ENCODE data around the gene SIRT3. TPM values are rescaled to one million over a fixed set of nuclear protein-coding genes. Genes with fewer than 3 reads are reported as not detected.

The SIRT3 gene
- total and polyA plus RNA-seq, 2 of the 13 experiments (the other 11 are each of a cell fraction or from before 2014, with no cell fraction given): 15.1 to 18.2 TPM

DNA sequence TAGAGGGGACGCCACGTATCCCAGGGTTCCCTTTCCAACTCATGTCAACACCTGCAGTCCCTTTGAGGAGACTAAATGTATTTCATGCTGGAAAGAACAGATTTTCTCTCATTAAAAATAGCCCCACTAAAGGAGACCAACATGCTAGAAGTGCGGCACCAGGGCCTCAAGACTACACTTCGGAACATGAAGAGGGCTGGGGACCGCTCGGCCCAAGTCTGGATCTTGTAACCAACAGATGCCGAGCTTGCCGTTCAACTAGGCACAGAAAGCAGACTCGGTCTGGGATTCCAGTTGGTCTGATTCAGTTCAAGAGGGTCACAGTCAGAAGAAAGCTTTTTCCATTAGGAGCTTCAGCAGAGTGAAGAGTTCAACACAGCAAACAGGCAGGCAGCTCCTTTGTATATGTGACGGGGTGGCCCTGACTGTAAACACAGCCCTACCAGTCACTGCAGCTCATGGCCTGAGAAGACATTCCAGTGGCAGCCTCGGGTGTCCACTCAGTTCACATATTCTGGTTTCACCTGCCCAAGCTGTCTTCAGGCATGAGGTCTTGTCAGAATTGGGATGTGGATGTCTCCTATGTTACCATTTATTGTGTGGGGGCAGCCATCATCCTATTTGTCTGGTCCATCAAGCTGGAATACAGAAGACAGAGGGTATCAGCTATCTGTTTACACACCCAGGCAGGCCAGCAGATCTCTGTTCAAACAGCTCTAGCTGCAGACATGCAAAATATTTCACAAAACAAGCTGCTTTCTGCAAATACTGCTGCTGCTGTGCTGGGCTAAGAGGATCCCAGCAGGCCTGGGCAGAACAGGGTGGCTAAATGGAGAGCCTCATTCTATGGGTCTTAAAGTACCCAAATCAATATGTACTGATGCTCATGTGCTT, 19.8 kb downstream of the SIRT3 start:
- intact Hi-C loops (cut with micrococcal nuclease; ENCODE audit: unreplicated experiment) (no loop called here), in situ Hi-C loops (cut with HindIII; ENCODE audit: extremely low pct_ligation_motif_present, low pct_unique_long_range_greater_than_20kb) (no loop called here)
- Histone ChIP-seq H3K36me3 (replicated peaks in 1 of 2; ENCODE audit: control insufficient read depth in 1 of 2, insufficient read depth in 2 of 2, low read length in 2 of 2) (peaks cover 24 to 45% of the 10 kb centered on the region in 2 experiments), H4K20me1 (ENCODE audit: insufficient read depth, low read length) (no peaks in the 10 kb centered on the region), H2AFZ (ENCODE audit: low read length) (no peak overlapping the region), H3K4me3 (replicated peaks in 1 of 3; ENCODE audit: insufficient read depth in 1 of 3, low read depth in 2 of 3, low read length in 3 of 3) (no peak overlapping the region), H3K79me2 (ENCODE audit: insufficient read depth, low read length) (no peaks in the 10 kb centered on the region), H3K4me2 (ENCODE audit: low read depth, low read length) (no peak overlapping the region), H3K4me1 (ENCODE audit: insufficient read depth, low read length) (peaks cover 24% of the 10 kb centered on the region), H3K27me3 (ENCODE audit: control insufficient read depth in 1 of 2, insufficient read depth in 2 of 2, low read length in 2 of 2) (no peaks in the 10 kb centered on the region), H3K9me3 (ENCODE audit: low read length) (no peaks in the 10 kb centered on the region), H3K9ac (ENCODE audit: insufficient read depth, low read depth, low read length) (no peak overlapping the region), H3K27ac (ENCODE audit: extremely low read length, insufficient read depth, low read length) (peak overlapping the region; percentile 10)
- peak; percentile 64 for DNase-seq (ENCODE audit: low spot score)
- POLR2A ChIA-PET: interaction anchor here (0.6 to 3.0 kb wide), 4 partner anchors 10 to 19 kb away, joined by 3 to 41 read pairs (median 8); partner anchors contain the start of genes BET1L, RIC8A and SIRT3
- BruUV-seq (replicated peaks): no TSS peak
- WGBS (ENCODE audit: low lambda C conversion rate): 87% methylated on average over 11 of the region's 11 CpGs
- CTCF ChIA-PET (ENCODE audit: low intra/inter-chr PET ratio, low total read pairs): no interaction called here
- peak; percentile 50 for FAIRE-seq
- peak; percentile 82 for ATAC-seq
- TF ChIP-seq, protein P1, sequence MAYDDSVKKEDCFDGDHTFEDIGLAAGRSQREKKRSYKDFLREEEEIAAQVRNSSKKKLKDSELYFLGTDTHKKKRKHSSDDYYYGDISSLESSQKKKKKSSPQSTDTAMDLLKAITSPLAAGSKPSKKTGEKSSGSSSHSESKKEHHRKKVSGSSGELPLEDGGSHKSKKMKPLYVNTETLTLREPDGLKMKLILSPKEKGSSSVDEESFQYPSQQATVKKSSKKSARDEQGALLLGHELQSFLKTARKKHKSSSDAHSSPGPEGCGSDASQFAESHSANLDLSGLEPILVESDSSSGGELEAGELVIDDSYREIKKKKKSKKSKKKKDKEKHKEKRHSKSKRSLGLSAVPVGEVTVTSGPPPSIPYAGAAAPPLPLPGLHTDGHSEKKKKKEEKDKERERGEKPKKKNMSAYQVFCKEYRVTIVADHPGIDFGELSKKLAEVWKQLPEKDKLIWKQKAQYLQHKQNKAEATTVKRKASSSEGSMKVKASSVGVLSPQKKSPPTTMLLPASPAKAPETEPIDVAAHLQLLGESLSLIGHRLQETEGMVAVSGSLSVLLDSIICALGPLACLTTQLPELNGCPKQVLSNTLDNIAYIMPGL (CRISPR knock-in tag; IDR thresholded peaks at IDR 0.05; ENCODE audit: borderline replicate concordance in 1 of 2, low read depth in 1 of 2): 0 out of 4 replicates have a peak, but pooled peaks of 1 of the 2 experiments have one; percentile 42
- 0 out of 2 replicates have a peak, but pooled peaks have one; percentile 31 for TF ChIP-seq ZFY (CRISPR knock-in tag; IDR thresholded peaks at IDR 0.05)
- peak; percentile 40; the same call in 1 of the 2 replicates for TF ChIP-seq SAP130 (CRISPR knock-in tag; IDR thresholded peaks at IDR 0.05; ENCODE audit: low read depth)
- peak; percentile 27 for TF ChIP-seq SKI (IDR thresholded peaks at IDR 0.05; ENCODE audit: partially characterized antibody)
- no peak for TF ChIP-seq ZNF572 (CRISPR knock-in tag; IDR thresholded peaks at IDR 0.05)
- TF ChIP-seq GATAD2A (CRISPR knock-in tag; IDR thresholded peaks at IDR 0.05): 0 out of 2 replicates have a peak, but pooled peaks have one; percentile 27
- TF ChIP-seq ZNF383 (CRISPR knock-in tag; IDR thresholded peaks at IDR 0.05; ENCODE audit: borderline replicate concordance): no peak
- peak; percentile 54; the same call in 1 of the 2 replicates for TF ChIP-seq ZNF121 (CRISPR knock-in tag; IDR thresholded peaks at IDR 0.05)
- TF ChIP-seq MED1 (CRISPR knock-in tag; IDR thresholded peaks at IDR 0.05): 0 out of 2 replicates have a peak, but pooled peaks have one; percentile 15
- TF ChIP-seq, protein P2, sequence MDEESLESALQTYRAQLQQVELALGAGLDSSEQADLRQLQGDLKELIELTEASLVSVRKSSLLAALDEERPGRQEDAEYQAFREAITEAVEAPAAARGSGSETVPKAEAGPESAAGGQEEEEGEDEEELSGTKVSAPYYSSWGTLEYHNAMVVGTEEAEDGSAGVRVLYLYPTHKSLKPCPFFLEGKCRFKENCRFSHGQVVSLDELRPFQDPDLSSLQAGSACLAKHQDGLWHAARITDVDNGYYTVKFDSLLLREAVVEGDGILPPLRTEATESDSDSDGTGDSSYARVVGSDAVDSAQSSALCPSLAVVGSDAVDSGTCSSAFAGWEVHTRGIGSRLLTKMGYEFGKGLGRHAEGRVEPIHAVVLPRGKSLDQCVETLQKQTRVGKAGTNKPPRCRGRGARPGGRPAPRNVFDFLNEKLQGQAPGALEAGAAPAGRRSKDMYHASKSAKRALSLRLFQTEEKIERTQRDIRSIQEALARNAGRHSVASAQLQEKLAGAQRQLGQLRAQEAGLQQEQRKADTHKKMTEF (CRISPR knock-in tag; IDR thresholded peaks at IDR 0.05): peak; percentile 16; the same call in 1 of the 2 replicates
- no peak for TF ChIP-seq JDP2 (CRISPR knock-in tag; IDR thresholded peaks at IDR 0.05; ENCODE audit: borderline replicate concordance)
- no peak for TF ChIP-seq ZFP90 (CRISPR knock-in tag; IDR thresholded peaks at IDR 0.05; ENCODE audit: borderline replicate concordance)
- no peak for TF ChIP-seq TOPORS (CRISPR knock-in tag; IDR thresholded peaks at IDR 0.05)
- TF ChIP-seq SP1 (IDR thresholded peaks at IDR 0.05): no peak
- no peak for TF ChIP-seq SP1 (CRISPR knock-in tag; IDR thresholded peaks at IDR 0.05)
- TF ChIP-seq KDM2A (CRISPR knock-in tag; IDR thresholded peaks at IDR 0.05; ENCODE audit: borderline replicate concordance, low read depth): peak; percentile 11; the same call in 1 of the 2 replicates
- TF ChIP-seq ZNF441 (CRISPR knock-in tag; IDR thresholded peaks at IDR 0.05; ENCODE audit: borderline replicate concordance): no peak
- 0 out of 2 replicates have a peak, but pooled peaks have one; percentile 13 for TF ChIP-seq SOX5 (CRISPR knock-in tag; IDR thresholded peaks at IDR 0.05; ENCODE audit: borderline replicate concordance)
- TF ChIP-seq AHR (CRISPR knock-in tag; IDR thresholded peaks at IDR 0.05): no peak
- peak; percentile 14 for TF ChIP-seq AGO2 (optimal IDR thresholded peaks at IDR 0.05; ENCODE audit: low read depth, low read length)
